GM12878 (cell line): ENCODE results near the gene LSM10. TPM values are rescaled to one million over a fixed set of nuclear protein-coding genes. Genes with fewer than 3 reads are reported as not detected.
A peak's percentile ranks its signal among the peaks of the same experiment; 100 is the strongest.

Source experiments
- ATAC-seq: fragments of 200-7000 bp; cut with Tn5 transposase; 3 replicates; pipeline ENCODE4 v1.9.1; 2020; ENCODE audit warnings: mild to moderate bottlenecking, moderate library complexity
- BruUV-seq: library from RNA; stranded (reverse); fragments of 400-500 nt; replicated peaks from 2 replicates; lab custom pipeline; 2021; lab: Mats Ljungman, UMichigan
- CTCF ChIA-PET: fragments of 300-600 bp; sonication (Branson Sonifier 250); formaldehyde crosslinking; extraction: SDS; loops from one replicate; lab custom pipeline; 2021; ENCODE audit warnings: inconsistent platforms; lab: Yijun Ruan, JAX
- POLR2A ChIA-PET: fragments of 350-600 bp; formaldehyde crosslinking; extraction: SDS; loops from one replicate; lab custom pipeline; 2021; ENCODE audit warnings: inconsistent platforms; lab: Charles Lee
- RAD21 ChIA-PET: fragments of 300-600 bp; sonication (Branson Sonifier 250); formaldehyde crosslinking; loops from one replicate; lab custom pipeline; 2023; ENCODE audit warnings: antibody characterized with exemption; ENCODE audit not compliant: unreplicated experiment; lab: Charles Lee
- SMC1A ChIA-PET: fragments of 300-600 bp; sonication (Branson Sonifier 250); formaldehyde crosslinking; loops from one replicate; lab custom pipeline; 2023; ENCODE audit not compliant: unreplicated experiment, uncharacterized antibody; lab: Charles Lee
- DNase-seq: peaks from one replicate; pipeline ENCODE4 v3.0.0-alpha.2; 2011; ENCODE audit warnings: low read depth, low spot score
- FAIRE-seq: peaks from 3 replicates; lab custom pipeline; 2011; peaks lifted over from hg19 to GRCh38; lab: Jason Lieb, UNC
- H2AFZ ChIP-seq: 2 replicates; pipeline ENCODE4 v1.6.0; 2011; ENCODE audit warnings: low read depth, low read length, control low read depth; ENCODE audit not compliant: control insufficient read depth
- H3K27ac ChIP-seq: 2 replicates; pipeline ENCODE4 v1.5.1; 2011; ENCODE audit warnings: control low read depth; ENCODE audit not compliant: control insufficient read depth, insufficient read depth
- H3K27me3 ChIP-seq, 2 experiments: replicated peaks in 1 of 2; 2 replicates each; pipeline versions ENCODE4 v1.6.0 to v1.6.1; 2011; ENCODE audit warnings: low read length in 1 of 2; ENCODE audit not compliant: control insufficient read depth in 2 of 2, insufficient read depth in 2 of 2
- H3K36me3 ChIP-seq, 2 experiments: 2 replicates each; pipeline ENCODE4 v1.5.1; 2011; ENCODE audit warnings: low read length in 1 of 2; ENCODE audit not compliant: control insufficient read depth in 2 of 2, insufficient read depth in 2 of 2
- H3K4me1 ChIP-seq: 2 replicates; pipeline ENCODE4 v1.6.1; 2011; ENCODE audit warnings: mild to moderate bottlenecking, low read length, moderate library complexity, mixed read lengths; ENCODE audit not compliant: control insufficient read depth, insufficient read depth
- H3K4me2 ChIP-seq: 2 replicates; pipeline ENCODE4 v1.6.0; 2011; ENCODE audit warnings: control low read depth; ENCODE audit not compliant: control insufficient read depth, insufficient read depth
- H3K4me3 ChIP-seq: fragments of 200-600 bp; sonication (generic); 2 replicates; pipeline ENCODE4 v1.5.1; 2016
- H3K79me2 ChIP-seq: 2 replicates; pipeline ENCODE4 v1.6.0; 2011; ENCODE audit warnings: low read length; ENCODE audit not compliant: control insufficient read depth, insufficient read depth
- H3K9ac ChIP-seq: 2 replicates; pipeline ENCODE4 v1.8.0; 2011; ENCODE audit warnings: low read length, control low read depth, mixed read lengths; ENCODE audit not compliant: control insufficient read depth, insufficient read depth
- H3K9me3 ChIP-seq: replicated peaks from 3 replicates; pipeline ENCODE4 v1.5.1; 2011; ENCODE audit warnings: mild to moderate bottlenecking, low read length; ENCODE audit not compliant: control insufficient read depth, insufficient read depth
- H4K20me1 ChIP-seq: 2 replicates; pipeline ENCODE4 v1.6.0; 2011; ENCODE audit not compliant: control insufficient read depth, insufficient read depth
- EP300 ChIP-seq, 2 experiments: fragments of 150-350 bp in 1 of 2; IDR thresholded peaks; 2 replicates each; pipeline ENCODE4 v1.6.1; 2011 to 2012; ENCODE audit warnings: low read depth in 2 of 2, low read length in 2 of 2, borderline replicate concordance in 1 of 2, improper control_type of control experiment in 1 of 2, inconsistent platforms in 1 of 2; ENCODE audit not compliant: control insufficient read depth in 1 of 2
- HDAC6 ChIP-seq: fragments of 200-600 bp; sonication (generic); IDR thresholded peaks from one replicate; pipeline ENCODE4 v1.8.0; 2017; ENCODE audit warnings: antibody characterized with exemption; ENCODE audit not compliant: unreplicated experiment
- IKZF2 ChIP-seq, 2 experiments: fragments of 450-650 bp; IDR thresholded peaks; 2 replicates each; pipeline ENCODE4 v1.6.1; 2017; ENCODE audit warnings: mild to moderate bottlenecking in 2 of 2, moderate library complexity in 2 of 2
- MTA3 ChIP-seq: IDR thresholded peaks from 2 replicates; pipeline ENCODE4 v1.6.1; 2012; ENCODE audit warnings: low read length, inconsistent platforms, borderline replicate concordance
- NFIC ChIP-seq: IDR thresholded peaks from 2 replicates; pipeline ENCODE4 v1.6.1; 2012; ENCODE audit warnings: low read depth, mild to moderate bottlenecking, inconsistent platforms, low read length, moderate library complexity
- RELB ChIP-seq: fragments of 450-650 bp; IDR thresholded peaks from 2 replicates; pipeline ENCODE4 v1.6.1; 2017; ENCODE audit warnings: low read depth, mild to moderate bottlenecking, moderate library complexity
- USF1 ChIP-seq: IDR thresholded peaks from 2 replicates; pipeline ENCODE4 v1.6.1; 2011; ENCODE audit warnings: borderline replicate concordance, low read depth, mild to moderate bottlenecking, moderate library complexity, mixed read lengths, low read length; ENCODE audit not compliant: insufficient read depth; ENCODE audit errors: extremely low read length
- ZBTB11 ChIP-seq: fragments of 450-650 bp; formaldehyde crosslinking; IDR thresholded peaks from 2 replicates; pipeline ENCODE4 v1.5.0; 2022; ENCODE audit warnings: mild to moderate bottlenecking, missing genetic modification characterization
- ZNF24 ChIP-seq: fragments of 450-650 bp; IDR thresholded peaks from 2 replicates; pipeline ENCODE4 v1.6.1; 2017; ENCODE audit warnings: antibody characterized with exemption, mild to moderate bottlenecking
- WGBS: methylation state at CpG from one replicate; pipeline ENCODE4 v1.1.6; 2016; ENCODE audit warnings: low lambda C conversion rate; ENCODE audit not compliant: insufficient replicate concordance, insufficient coverage; ENCODE audit errors: missing lambda C conversion rate; 5-methylcytosine and 5-hydroxymethylcytosine counted together
- in situ Hi-C: fragments of 300-500 bp; cut with MboI; formaldehyde crosslinking; loops from 9 replicates; pipeline ENCODE4 v1.14.3; 2018; ENCODE audit warnings: mixed read lengths
- intact Hi-C: fragments of 100-400 bp; cut with micrococcal nuclease; formaldehyde crosslinking; loops from one replicate; pipeline ENCODE4 v1.14.2; 2022; ENCODE audit not compliant: unreplicated experiment
- polyA plus RNA-seq, 11 experiments: library from polyadenylated mRNA; depleted of rRNA in 4 of 11; unstranded in 6 of 11; stranded (reverse) in 5 of 11; fragments of >200 nt; fragmentation: Nextera tagmentation in 4 of 11; fragmentation: Illumina TruSeq in 1 of 11; extraction: Ambion mirVana in 4 of 11; extraction: Trizol in 1 of 11; gene quantifications; 1 replicate in 1 of 11; 2 replicates in 10 of 11; pipeline versions ENCODE4 v1.2.1 to v1.2.3, GENCODE V29; 2011 to 2016; ENCODE audit warnings: inconsistent platforms in 2 of 11, missing spikeins in 2 of 11, low read depth in 1 of 11
- total RNA-seq, 4 experiments: library from RNA; depleted of rRNA in 3 of 4; stranded (reverse); fragments of >200 nt in 3 of 4; fragmentation: Illumina TruSeq in 1 of 4; extraction: Trizol in 1 of 4; gene quantifications; 2 replicates each; pipeline versions ENCODE4 v1.2.1 to v1.2.3, GENCODE V29; 2013 to 2021
- TF ChIP-seq, protein P1 (sequence below): fragments of 450-650 bp; IDR thresholded peaks from 2 replicates; pipeline ENCODE4 v1.6.1; 2018; ENCODE audit warnings: mild to moderate bottlenecking, low read depth, moderate library complexity; ENCODE audit not compliant: partially characterized antibody
- TF ChIP-seq, protein P2 (sequence below): fragments of 450-650 bp; IDR thresholded peaks from 2 replicates; pipeline ENCODE4 v1.6.1; 2014; ENCODE audit warnings: mild to moderate bottlenecking

Gene LSM10
- total and polyA plus RNA-seq, 10 of the 15 experiments (the other 5 are each of a cell fraction or from before 2014, with no cell fraction given), result 13.1 to 103 (median 57.5) TPM

GRCh38 chr1:36389999-36390398 lies 7.7 kb downstream of the LSM10 start:
- peak overlapping the region; percentile 82 for H3K4me2 ChIP-seq
- no peak for FAIRE-seq
- CTCF ChIA-PET, result interaction anchor here (0.6 to 4.6 kb wide), 2 partner anchors 22 to 1135 kb away, joined by 3 to 35 read pairs; no protein-coding TSS in a partner anchor

More at GRCh38 chr1:36389999-36390398, 7.7 kb downstream of the LSM10 start:
- H3K4me1 ChIP-seq, result peaks cover 61% of the 10 kb centered on the region
- TF ChIP-seq EP300 (IDR thresholded peaks at IDR 0.05; ENCODE audit: borderline replicate concordance in 1 of 2, control insufficient read depth in 1 of 2, low read depth in 2 of 2, low read length in 2 of 2) (no peak), NFIC (no peak), HDAC6 (no peak), ZBTB11 (CRISPR knock-in tag) (no peak), ZNF24 (no peak), MTA3 (peak; percentile 55; the same call in 1 of the 2 replicates), IKZF2 (IDR thresholded peaks at IDR 0.05) (0 out of 4 replicates have a peak, but pooled peaks of 1 of the 2 experiments have one; percentile 15), USF1 (no peak), RELB (peak; percentile 15; the same call in 1 of the 2 replicates)
- TF ChIP-seq, protein P1, sequence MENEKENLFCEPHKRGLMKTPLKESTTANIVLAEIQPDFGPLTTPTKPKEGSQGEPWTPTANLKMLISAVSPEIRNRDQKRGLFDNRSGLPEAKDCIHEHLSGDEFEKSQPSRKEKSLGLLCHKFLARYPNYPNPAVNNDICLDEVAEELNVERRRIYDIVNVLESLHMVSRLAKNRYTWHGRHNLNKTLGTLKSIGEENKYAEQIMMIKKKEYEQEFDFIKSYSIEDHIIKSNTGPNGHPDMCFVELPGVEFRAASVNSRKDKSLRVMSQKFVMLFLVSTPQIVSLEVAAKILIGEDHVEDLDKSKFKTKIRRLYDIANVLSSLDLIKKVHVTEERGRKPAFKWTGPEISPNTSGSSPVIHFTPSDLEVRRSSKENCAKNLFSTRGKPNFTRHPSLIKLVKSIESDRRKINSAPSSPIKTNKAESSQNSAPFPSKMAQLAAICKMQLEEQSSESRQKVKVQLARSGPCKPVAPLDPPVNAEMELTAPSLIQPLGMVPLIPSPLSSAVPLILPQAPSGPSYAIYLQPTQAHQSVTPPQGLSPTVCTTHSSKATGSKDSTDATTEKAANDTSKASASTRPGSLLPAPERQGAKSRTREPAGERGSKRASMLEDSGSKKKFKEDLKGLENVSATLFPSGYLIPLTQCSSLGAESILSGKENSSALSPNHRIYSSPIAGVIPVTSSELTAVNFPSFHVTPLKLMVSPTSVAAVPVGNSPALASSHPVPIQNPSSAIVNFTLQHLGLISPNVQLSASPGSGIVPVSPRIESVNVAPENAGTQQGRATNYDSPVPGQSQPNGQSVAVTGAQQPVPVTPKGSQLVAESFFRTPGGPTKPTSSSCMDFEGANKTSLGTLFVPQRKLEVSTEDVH, result no peak
- TF ChIP-seq, protein P2, sequence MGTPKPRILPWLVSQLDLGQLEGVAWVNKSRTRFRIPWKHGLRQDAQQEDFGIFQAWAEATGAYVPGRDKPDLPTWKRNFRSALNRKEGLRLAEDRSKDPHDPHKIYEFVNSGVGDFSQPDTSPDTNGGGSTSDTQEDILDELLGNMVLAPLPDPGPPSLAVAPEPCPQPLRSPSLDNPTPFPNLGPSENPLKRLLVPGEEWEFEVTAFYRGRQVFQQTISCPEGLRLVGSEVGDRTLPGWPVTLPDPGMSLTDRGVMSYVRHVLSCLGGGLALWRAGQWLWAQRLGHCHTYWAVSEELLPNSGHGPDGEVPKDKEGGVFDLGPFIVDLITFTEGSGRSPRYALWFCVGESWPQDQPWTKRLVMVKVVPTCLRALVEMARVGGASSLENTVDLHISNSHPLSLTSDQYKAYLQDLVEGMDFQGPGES, result no peak
- TF ChIP-seq, all 136 proteins: peak for 3
- peaks cover 0 to 15% of the 10 kb centered on the region in 2 experiments; a peak in 3 of 4 replicates for H3K36me3 ChIP-seq
- H3K9ac ChIP-seq, result peak overlapping the region; percentile 37
- no peak overlapping the region for H3K4me3 ChIP-seq
- whole genome bisulfite sequencing, result 47% methylated on average over 1 of the region's 1 CpG
- ChIA-PET RAD21 (interaction anchor here (1.4 to 3.2 kb wide), 2 partner anchors 22 to 40 kb away, joined by 3 to 13 read pairs; no protein-coding TSS in a partner anchor), POLR2A (no interaction called here), SMC1A (interaction anchor here (1.4 to 1.7 kb wide), 3 partner anchors 10 to 41 kb away, joined by 3 to 4 read pairs (median 4); no protein-coding TSS in a partner anchor)
- DNase-seq (no peak), ATAC-seq (no peak)
- H3K79me2 ChIP-seq, result peaks cover 13% of the 10 kb centered on the region
- intact Hi-C loops, result loop anchor here (10.0 kb wide), 2 partner anchors 165 to 235 kb away; partner anchors contain the start of genes MAP7D1 and THRAP3
- H2AFZ ChIP-seq, result no peak overlapping the region; the same call in 1 of the 2 replicates
- in situ Hi-C loops, result no loop called here
- peak overlapping the region; percentile 99 for H3K27ac ChIP-seq
- BruUV-seq, result no TSS peak
- H3K27me3 ChIP-seq, result no peaks in the 10 kb centered on the region
- H4K20me1 ChIP-seq, result no peaks in the 10 kb centered on the region
- no peaks in the 10 kb centered on the region; the same call in 2 of the 3 replicates for H3K9me3 ChIP-seq
